Stimulated activated naive CD4-positive, alpha-beta T cell (primary cell): Measurements from ENCODE around the gene CINP.
A peak's percentile ranks its signal among the peaks of the same experiment; 100 is the strongest.
"Not testable (repeated sequence)": the region's sequence is repeated elsewhere in the genome, so short reads cannot be mapped to it uniquely, and the experiment has no call there.

ENCODE experiments used
- DNase-seq, 6 experiments: peaks; one replicate each; lab custom pipeline; 2025; lab: John Stamatoyannopoulos, UW

The CINP gene

DNA sequence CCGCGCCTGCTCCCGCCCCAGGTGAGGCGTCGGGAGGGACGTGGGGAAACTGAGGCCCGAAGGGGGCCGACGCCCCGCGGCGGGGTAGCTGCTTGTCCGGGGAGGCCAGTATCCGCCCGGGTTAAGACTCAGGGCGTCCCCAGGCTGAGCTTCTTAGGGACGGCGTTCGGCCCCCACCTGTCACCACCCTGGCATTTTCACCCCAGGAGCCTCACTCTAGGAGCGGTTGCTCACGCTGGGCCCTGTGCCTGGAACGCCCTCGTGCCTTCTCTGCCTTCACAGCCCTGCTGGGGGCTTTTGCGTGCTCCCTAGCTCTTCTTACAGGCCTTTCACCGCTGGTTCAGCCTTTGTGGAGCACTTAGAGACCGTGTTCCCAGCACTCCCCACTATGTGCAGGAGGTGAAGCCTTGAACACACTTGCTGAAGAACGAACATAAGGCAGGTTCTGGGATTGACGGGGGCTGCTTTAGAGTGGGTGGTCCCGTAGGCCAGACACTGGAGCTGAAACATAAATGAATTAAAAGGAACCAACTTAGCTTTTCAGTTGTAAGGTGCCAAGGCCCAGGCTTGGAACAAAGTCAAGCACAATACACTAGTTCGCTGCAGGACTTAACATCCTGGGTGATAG, 42.5 kb downstream of the CINP start:
- DNase-seq, result peak; percentile 22 to 69 (median 45)

DNA sequence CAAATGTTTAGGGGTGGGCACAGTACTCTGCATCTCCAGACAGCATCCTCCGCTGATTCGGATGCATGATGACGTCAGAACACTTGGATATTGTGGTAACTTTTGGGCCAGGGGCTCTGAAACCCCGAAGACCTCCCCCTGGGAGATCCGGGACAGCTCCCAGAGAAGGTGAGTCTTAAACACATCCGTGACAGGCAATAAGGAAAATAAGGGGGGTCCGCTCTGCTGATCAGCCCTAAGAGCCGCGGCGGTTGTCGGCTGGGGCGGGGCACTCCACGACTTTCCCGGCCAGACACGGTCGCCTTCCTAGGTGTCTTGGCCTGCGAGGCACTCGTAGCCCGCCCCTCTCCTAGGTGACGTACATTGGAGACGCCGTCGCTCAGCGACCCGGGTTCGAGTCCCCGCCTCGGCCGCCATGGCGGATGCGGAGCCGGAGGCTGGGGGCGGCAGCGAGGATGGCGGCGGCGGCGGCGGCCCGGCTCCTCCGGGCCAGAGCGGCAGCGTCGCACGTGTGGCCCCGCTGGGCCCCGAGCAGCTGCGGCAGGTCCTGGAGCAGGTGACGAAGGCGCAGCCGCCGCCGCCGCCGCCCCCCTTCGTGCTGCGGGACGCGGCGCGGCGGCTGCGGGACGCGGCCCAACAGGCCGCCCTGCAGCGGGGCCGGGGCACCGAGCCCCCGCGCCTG, 43.2 kb downstream of the CINP start, which contains the start of gene ZNF839:
ZNF839 (plus strand) TSS at position 396 of the 682 bp plus-strand sequence; CDS start at position 416, 20 bp downstream.
- DNase-seq, result peak; percentile 87 to 93 (median 88)

DNA sequence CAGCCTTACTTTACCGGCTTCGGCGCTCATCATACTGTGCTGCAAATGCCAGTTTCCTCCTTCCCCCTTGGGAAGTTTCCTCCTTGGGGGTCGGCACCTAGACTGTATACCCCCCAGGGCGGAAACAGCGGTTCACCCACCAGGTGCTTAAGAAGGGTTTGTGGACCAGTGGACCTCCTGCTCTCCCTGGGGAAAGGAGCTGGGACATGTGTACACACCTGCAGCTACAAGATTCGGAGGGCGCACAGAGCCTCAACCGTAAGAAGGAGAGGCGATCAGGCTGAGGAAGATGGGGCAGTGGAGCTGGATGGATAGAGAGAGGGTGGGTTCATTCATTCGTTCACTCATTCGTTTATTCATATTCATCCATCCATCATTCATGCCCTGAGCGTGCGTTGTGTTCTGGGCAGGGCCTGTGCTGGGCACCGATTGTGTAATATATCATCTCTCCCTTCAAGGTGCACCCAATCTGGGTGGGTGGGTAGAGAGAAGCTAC, 43.9 kb downstream of the CINP start:
- DNase-seq, result peak in 1 of 6 experiments; percentile 24

DNA sequence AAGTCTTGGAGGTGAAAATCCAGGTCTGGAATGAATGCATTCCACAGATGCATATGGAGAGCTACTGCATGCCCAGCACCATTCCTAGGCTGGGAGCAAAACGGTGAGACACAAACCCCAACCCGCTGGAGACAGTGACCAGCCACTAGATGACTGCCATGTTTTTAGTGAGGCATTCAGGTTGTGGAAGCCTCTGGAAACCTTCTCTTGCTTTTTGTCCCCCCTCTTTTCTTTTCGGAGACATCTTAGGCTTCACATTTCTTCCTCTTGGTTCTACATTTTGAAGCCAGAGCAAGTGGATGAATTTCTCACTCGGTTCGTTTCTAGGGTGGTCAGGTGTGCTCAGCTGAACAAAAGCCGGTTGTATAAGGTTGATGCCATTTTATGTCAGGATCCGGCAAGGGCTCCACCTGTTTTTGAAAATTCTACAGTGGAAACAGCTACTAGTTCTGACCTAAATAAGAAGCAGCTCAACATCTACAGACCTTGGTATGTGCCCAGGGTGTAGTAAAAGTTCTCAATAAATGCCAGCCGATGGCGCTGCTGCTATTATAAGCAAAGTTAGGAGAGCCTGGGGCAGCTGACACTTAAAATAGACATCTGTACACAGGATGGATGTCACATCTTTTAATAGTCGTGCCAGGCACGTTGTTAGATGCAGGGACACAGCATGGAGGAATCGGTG, 45.0 kb downstream of the CINP start:
- DNase-seq, result peak in 3 of 6 experiments; percentile 6 to 19 (median 16)

DNA sequence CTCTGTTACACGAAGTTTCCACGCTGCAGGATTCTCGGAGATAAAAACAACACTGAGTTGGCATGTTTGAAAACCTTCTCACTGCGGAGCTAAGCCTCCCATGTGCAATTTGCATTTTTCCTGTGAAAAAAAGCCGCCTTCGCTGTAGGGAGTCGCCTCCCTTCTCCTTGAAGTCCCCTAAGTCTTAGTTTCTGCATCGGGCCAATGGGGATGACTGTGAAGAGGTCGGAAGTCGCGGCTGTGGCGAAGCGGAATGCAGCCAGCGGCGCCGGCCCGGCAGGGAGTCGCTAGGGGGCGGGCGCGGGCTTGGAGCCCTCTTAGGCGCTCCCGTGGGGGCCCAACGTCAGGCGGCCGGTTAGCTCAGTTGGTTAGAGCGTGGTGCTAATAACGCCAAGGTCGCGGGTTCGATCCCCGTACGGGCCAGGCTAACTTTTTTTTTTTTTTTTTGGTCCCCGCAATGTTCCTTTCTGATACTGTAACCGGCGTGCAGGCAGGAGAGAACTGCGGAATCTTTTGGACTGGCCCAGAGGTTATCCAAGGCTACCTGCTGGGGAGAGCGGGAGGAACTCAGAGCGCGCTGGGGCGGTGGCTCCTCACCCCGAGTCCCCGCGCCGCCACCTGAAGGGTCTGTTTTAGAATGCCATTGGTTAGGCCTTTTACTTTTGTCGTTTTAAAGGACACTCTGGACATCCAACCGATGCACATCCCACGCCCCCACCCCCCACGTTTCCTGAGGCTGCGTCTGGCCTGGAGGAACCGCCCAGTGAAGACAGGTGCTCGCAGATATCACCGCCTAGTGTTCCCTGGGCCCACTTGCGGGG, 45.7 kb downstream of the CINP start:
- peak; percentile 88 to 97 (median 92) for DNase-seq

DNA sequence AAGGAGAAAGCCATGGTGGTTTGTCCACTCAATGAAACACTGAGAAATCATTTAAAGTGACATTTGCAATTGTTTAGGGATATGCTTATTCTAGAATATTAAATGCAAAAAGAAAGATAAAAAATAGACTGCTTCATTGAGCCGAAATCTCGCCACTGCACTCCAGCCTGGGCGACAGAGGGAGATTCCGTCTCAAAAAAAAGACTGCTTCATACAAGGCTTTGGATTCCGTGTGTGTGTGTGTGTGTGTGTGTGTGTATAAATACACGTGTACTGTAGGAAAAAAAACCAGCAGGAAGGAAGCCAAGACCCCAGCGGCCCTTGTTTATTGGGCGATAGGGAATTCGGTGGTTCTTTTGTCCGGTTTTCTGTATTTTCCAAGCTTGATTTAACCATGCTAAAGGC, 46.4 kb downstream of the CINP start:
- peak in 4 of 6 experiments; percentile 57 to 73 (median 64) for DNase-seq

DNA sequence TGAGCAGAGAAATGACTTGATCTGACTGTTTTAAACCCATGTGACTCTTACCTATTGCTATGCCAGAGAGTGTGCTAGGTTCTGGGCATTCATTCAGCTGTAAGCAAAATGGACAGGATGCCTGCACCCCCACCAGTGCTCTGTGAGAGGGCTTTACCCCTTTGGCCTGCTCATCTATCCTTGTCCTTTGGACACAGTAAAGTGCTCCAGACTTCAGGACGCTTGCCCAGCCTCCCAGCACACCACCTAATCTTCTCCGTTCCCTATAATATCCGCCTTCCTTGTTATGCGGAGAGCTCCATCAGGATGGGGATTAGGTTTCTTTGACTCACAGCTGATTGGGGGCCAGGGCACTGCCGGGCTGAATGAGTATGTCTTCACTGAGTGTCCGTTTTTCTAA, 47.6 kb downstream of the CINP start:
- no peak for DNase-seq

DNA sequence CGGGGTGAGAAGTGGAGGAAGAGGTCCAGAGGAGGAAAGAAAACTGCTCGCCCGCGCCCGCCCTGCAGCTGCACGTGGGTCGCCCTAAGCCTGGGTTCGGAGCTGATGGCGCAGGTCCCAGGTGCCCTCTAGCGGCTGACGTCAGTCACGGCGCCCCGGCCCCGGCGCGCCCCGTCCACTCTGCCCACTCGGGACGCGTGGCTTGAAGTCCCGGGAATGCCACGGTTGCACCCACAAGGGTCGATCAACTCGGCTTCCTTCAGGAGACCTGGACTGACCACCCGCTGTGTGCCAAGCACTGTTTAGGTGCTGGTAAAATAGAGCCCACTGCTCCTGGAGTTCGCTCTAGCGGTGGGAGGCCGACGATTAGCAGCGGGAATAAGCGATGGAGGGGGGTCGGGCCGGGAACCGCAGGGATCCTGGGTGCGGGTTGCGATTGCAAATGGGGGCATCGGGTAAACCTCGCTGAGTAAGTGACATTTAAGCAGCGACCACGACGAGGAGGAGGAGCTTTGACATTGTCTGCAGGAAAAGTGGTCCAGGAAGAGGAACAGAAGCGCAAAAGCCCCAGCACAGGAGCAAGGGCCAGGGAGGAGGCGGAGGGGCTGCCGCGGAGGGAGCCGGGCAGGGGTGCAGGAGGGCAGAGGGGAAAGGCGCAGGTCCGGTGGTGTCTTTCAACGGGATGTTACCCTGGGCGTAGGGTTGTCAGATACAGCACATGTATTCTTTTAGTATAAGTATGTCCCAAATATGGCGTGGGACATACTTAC, 48.3 kb downstream of the CINP start:
- peak; percentile 54 to 82 (median 72) for DNase-seq

DNA sequence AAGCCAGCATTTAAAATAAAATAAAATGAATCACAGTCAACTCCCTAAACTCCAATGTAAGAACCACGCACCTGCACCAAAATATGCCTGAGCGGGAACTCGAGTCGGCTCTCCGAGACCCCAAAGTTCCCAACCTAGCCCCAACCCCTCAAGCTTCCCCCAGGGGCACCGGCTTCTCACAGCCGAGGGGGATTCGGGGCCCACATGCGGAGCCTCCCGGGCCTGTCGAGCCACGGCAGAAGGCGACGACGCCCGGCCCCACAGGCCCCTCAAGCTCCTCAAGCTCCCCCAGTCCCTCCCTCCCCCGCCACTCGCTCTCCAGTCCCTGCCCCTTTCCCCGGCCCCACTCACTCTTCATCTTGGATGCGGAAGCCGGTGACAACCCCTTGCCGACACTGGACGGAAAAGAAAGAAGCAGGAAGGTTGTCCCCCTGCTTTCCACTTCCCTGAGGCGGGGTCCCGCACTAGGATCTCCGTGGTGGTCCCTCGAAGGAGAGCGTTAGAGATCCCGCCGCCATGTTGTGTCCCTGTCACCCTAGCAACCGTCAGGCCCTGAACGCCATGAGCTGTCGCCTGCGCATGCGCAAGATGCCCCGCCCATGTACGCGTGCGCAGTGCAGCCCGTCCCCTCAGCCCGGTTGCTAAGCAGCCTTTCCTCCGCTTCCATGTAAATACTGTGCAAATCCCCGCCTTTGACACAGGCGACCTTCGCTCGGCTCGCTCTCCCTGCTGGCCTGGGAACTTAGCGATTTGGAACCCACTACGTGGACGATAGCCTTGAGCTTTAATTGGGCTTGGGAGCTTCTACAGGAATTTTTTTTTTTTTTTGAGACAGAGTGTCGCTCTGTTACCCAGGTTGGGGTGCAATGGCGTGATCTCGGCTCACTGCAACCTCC, 57.8 kb downstream of the CINP start, which contains the start of gene MOK:
MOK (minus strand) TSS at position 554 of the 896 bp plus-strand sequence; CDS start at position 358, 196 bp downstream.
- peak; percentile 94 to 98 (median 96) for DNase-seq

DNA sequence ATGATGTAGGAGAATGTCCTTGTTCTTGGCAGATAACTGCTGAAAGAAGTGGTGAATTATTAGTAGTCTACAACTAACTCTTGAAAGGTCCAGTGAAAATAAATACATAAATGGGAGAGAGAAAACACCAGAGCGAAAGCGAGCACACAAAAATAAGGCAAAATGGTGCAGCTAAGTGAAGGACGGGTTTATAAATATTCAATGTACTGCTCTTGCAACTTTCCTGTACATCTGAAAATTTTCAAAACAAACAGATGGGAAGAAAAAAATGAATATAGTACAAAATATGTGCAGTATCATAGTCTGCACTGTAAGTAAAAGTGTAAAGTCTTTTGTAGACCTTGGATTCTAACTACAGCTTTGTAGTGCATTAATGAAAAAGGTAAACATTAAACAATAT, 59.0 kb downstream of the CINP start:
- no peak for DNase-seq

DNA sequence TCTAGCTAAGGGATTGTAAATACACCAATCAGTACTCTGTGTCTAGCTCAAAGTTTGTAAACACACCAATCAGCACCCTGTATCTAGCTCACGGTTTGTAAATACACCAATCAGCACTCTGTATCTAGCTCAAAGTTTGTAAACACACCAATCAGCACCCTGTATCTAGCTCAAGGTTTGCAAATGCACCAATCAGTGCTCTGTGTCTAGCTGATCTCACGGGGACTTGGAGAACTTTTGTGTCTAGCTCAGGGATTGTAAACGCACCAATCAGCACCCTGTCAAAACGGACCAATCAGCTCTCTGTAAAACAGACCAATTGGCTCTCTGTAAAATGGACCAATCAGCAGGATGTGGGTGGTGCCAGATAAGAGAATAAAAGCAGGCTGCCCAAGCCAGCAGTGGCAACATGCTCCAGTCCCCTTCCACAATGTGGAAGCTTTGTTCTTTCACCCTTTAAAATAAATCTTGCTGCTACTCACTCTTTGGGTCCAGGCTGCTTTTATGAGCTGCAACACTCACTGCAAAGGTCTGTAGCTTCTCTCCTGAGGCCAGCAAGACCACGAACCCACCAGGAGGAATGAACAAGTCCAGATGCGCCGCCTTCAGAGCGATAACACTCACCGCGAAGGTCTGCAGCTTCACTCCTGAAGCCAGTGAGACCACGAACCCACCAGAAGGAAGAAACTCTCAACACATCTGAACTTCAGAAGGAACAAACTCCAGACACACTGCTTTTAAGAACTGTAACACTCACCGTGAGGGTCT, 64.2 kb downstream of the CINP start:
- not testable (repeated sequence) for DNase-seq
